ENCODE data around the gene SCTR.

Gene SCTR

GRCh38 chr2:119402645-119403560 lies 121.4 kb downstream of the SCTR start:
- no peak for DNase-seq

GRCh38 chr2:119402106-119402505 lies 122.2 kb downstream of the SCTR start:
- no peak for DNase-seq

- DNase-seq, result no peak
Measured at GRCh38 chr2:119397196-119397595, 127.1 kb downstream of the SCTR start.

GRCh38 chr2:119393971-119394748 lies 130.1 kb downstream of the SCTR start:
- DNase-seq, result no peak

Measured in NCI-H2029 (cell line).